IMR-90 (cell line): ENCODE data around the gene RFPL1. TPM values are rescaled to one million over a fixed set of nuclear protein-coding genes. Genes with fewer than 3 reads are reported as not detected.

Experiments used
- ATAC-seq: fragments of 200-7000 bp; cut with Tn5 transposase; 2 replicates; pipeline ENCODE4 v1.9.1; 2020; ENCODE audit warnings: low read depth, mild to moderate bottlenecking, moderate library complexity
- BruUV-seq: library from RNA; stranded (reverse); fragments of 400-500 nt; replicated peaks from 2 replicates; lab custom pipeline; 2021; lab: Mats Ljungman, UMichigan
- CTCF ChIA-PET: fragments of 300-600 bp; formaldehyde crosslinking; extraction: SDS; loops from one replicate; lab custom pipeline; 2021; ENCODE audit warnings: antibody characterized with exemption; lab: Yijun Ruan, JAX
- POLR2A ChIA-PET: fragments of 300-600 bp; sonication (Branson Sonifier 250); formaldehyde crosslinking; loops from one replicate; lab custom pipeline; 2022; ENCODE audit warnings: antibody characterized with exemption; ENCODE audit not compliant: unreplicated experiment; lab: Charles Lee
- DNase-seq: peaks from one replicate; pipeline ENCODE4 v3.0.0; 2013
- H2AFZ ChIP-seq: replicated peaks from 2 replicates; pipeline ENCODE3; 2013; ENCODE audit warnings: low read length, mild to moderate bottlenecking; ENCODE audit not compliant: poor library complexity
- H2AK5ac ChIP-seq: 2 replicates; pipeline ENCODE4 v1.6.1; 2013; ENCODE audit warnings: low read depth, low read length, inconsistent platforms
- H2AK9ac ChIP-seq: replicated peaks from 2 replicates; pipeline ENCODE3; 2013; ENCODE audit warnings: mild to moderate bottlenecking, low read depth, low read length, moderate library complexity; ENCODE audit not compliant: poor library complexity
- H2BK120ac ChIP-seq: 2 replicates; pipeline ENCODE4 v1.6.1; 2013; ENCODE audit warnings: low read depth, low read length, inconsistent platforms
- H2BK15ac ChIP-seq: 3 replicates; pipeline ENCODE4 v1.6.1; 2013; ENCODE audit warnings: low read depth, low read length, inconsistent platforms
- H2BK20ac ChIP-seq: 2 replicates; pipeline ENCODE4 v1.6.1; 2013; ENCODE audit warnings: low read depth, mild to moderate bottlenecking, inconsistent platforms, low read length, moderate library complexity
- H2BK5ac ChIP-seq: 2 replicates; pipeline ENCODE4 v1.6.1; 2013; ENCODE audit warnings: mild to moderate bottlenecking, low read depth, low read length, inconsistent platforms; ENCODE audit not compliant: poor library complexity, severe bottlenecking
- H3K14ac ChIP-seq: replicated peaks from 2 replicates; pipeline ENCODE4 v1.6.1; 2013; ENCODE audit warnings: low read depth, low read length, inconsistent platforms
- H3K18ac ChIP-seq: 2 replicates; pipeline ENCODE4 v1.6.1; 2013; ENCODE audit warnings: low read depth, low read length, control low read depth
- H3K23ac ChIP-seq: 2 replicates; pipeline ENCODE4 v1.6.1; 2013; ENCODE audit warnings: low read depth, low read length, inconsistent platforms
- H3K27ac ChIP-seq: 2 replicates; pipeline ENCODE4 v1.5.1; 2013; ENCODE audit warnings: mild to moderate bottlenecking, control low read depth, low read length; ENCODE audit not compliant: insufficient read depth
- H3K27me3 ChIP-seq: 2 replicates; pipeline ENCODE4 v1.6.1; 2013; ENCODE audit warnings: low read length; ENCODE audit not compliant: control insufficient read depth, insufficient read depth
- H3K36me3 ChIP-seq: 2 replicates; pipeline ENCODE4 v1.6.1; 2013; ENCODE audit warnings: low read length, mixed read lengths; ENCODE audit not compliant: control insufficient read depth, insufficient read depth
- H3K4ac ChIP-seq: 2 replicates; pipeline ENCODE4 v1.6.1; 2013; ENCODE audit warnings: low read depth, low read length, inconsistent platforms
- H3K4me1 ChIP-seq: 2 replicates; pipeline ENCODE4 v1.6.1; 2013; ENCODE audit warnings: low read length, mixed read lengths; ENCODE audit not compliant: control insufficient read depth, insufficient read depth
- H3K4me2 ChIP-seq: 2 replicates; pipeline ENCODE4 v1.6.1; 2013; ENCODE audit warnings: low read depth, mild to moderate bottlenecking, control low read depth, low read length, moderate library complexity
- H3K4me3 ChIP-seq: 2 replicates; pipeline ENCODE4 v1.5.1; 2013; ENCODE audit warnings: low read depth, mild to moderate bottlenecking, control low read depth, low read length, moderate library complexity; ENCODE audit not compliant: insufficient read depth
- H3K56ac ChIP-seq: 2 replicates; pipeline ENCODE4 v1.6.1; 2013; ENCODE audit warnings: low read length, inconsistent platforms; ENCODE audit not compliant: insufficient read depth; ENCODE audit errors: extremely low read depth
- H3K79me1 ChIP-seq, 2 experiments: 2 replicates each; pipeline ENCODE4 v1.6.1; 2013; ENCODE audit warnings: low read length in 2 of 2, inconsistent platforms in 1 of 2, low read depth in 1 of 2
- H3K9ac ChIP-seq: 2 replicates; pipeline ENCODE4 v1.6.1; 2013; ENCODE audit warnings: low read depth, low read length, control low read depth
- H3K9me1 ChIP-seq: 2 replicates; pipeline ENCODE4 v1.6.1; 2013; ENCODE audit warnings: low read length, inconsistent platforms; ENCODE audit not compliant: insufficient read depth
- H3K9me3 ChIP-seq: 2 replicates; pipeline ENCODE4 v1.6.1; 2013; ENCODE audit warnings: low read length; ENCODE audit not compliant: control insufficient read depth, insufficient read depth
- H4K20me1 ChIP-seq: 2 replicates; pipeline ENCODE4 v1.6.1; 2013; ENCODE audit warnings: low read length, inconsistent platforms; ENCODE audit not compliant: insufficient read depth
- H4K5ac ChIP-seq: 2 replicates; pipeline ENCODE4 v1.6.1; 2013; ENCODE audit warnings: mild to moderate bottlenecking, low read depth, low read length, control low read depth
- H4K8ac ChIP-seq, 2 experiments: 2 replicates each; pipeline ENCODE4 v1.6.1; 2013; ENCODE audit warnings: low read depth in 2 of 2, low read length in 2 of 2, control low read depth in 1 of 2, inconsistent platforms in 1 of 2
- H4K91ac ChIP-seq: 2 replicates; pipeline ENCODE4 v1.6.1; 2013; ENCODE audit warnings: low read depth, low read length, inconsistent platforms; ENCODE audit not compliant: insufficient read depth
- BHLHE40 ChIP-seq: fragments of 150-350 bp; IDR thresholded peaks from 2 replicates; pipeline ENCODE4 v1.6.1; 2016; ENCODE audit warnings: mild to moderate bottlenecking, low read depth, low read length
- CEBPB ChIP-seq: IDR thresholded peaks from 2 replicates; pipeline ENCODE4 v1.6.1; 2012; ENCODE audit warnings: low read depth, low read length, improper control_type of control experiment
- CHD1 ChIP-seq: IDR thresholded peaks from 2 replicates; pipeline ENCODE4 v1.6.1; 2012; ENCODE audit warnings: low read depth, low read length, improper control_type of control experiment
- FOS ChIP-seq: fragments of 150-350 bp; IDR thresholded peaks from 2 replicates; pipeline ENCODE4 v1.6.1; 2016; ENCODE audit warnings: low read depth, low read length
- MAFK ChIP-seq: IDR thresholded peaks from 2 replicates; pipeline ENCODE4 v1.6.1; 2012; ENCODE audit warnings: low read depth, low read length, improper control_type of control experiment
- MAZ ChIP-seq: IDR thresholded peaks from 2 replicates; pipeline ENCODE4 v1.6.1; 2012; ENCODE audit warnings: low read depth, mild to moderate bottlenecking, low read length, improper control_type of control experiment, moderate library complexity, borderline replicate concordance
- MXI1 ChIP-seq: IDR thresholded peaks from 2 replicates; pipeline ENCODE4 v1.6.1; 2012; ENCODE audit warnings: low read depth, mild to moderate bottlenecking, low read length, moderate library complexity, borderline replicate concordance
- NFE2L2 ChIP-seq: fragments of 150-350 bp; IDR thresholded peaks from 2 replicates; pipeline ENCODE4 v1.6.1; 2016; ENCODE audit warnings: low read depth, mild to moderate bottlenecking, low read length
- RAD21 ChIP-seq: IDR thresholded peaks from 2 replicates; pipeline ENCODE4 v1.6.1; 2012; ENCODE audit warnings: low read length, improper control_type of control experiment
- RCOR1 ChIP-seq: IDR thresholded peaks from 2 replicates; pipeline ENCODE4 v1.6.1; 2012; ENCODE audit warnings: mild to moderate bottlenecking, low read length, improper control_type of control experiment; ENCODE audit not compliant: insufficient replicate concordance
- RFX5 ChIP-seq: IDR thresholded peaks from 2 replicates; pipeline ENCODE4 v1.8.0; 2012; ENCODE audit warnings: low read depth, mild to moderate bottlenecking, low read length, moderate library complexity
- SMC3 ChIP-seq: fragments of 150-350 bp; IDR thresholded peaks from 2 replicates; pipeline ENCODE4 v1.6.1; 2016; ENCODE audit warnings: low read depth, mild to moderate bottlenecking, antibody characterized with exemption, low read length, moderate library complexity
- WGBS, 2 experiments: methylation state at CpG; one replicate each; pipeline versions ENCODE4 v1.1.5 to v1.1.7; 2013; ENCODE audit warnings: missing lambda C conversion rate in 2 of 2; ENCODE audit not compliant: insufficient read length in 1 of 2; ENCODE audit errors: extremely low coverage in 2 of 2; 5-methylcytosine and 5-hydroxymethylcytosine counted together
- dilution Hi-C: fragments of 300-500 bp; cut with HindIII; formaldehyde crosslinking; loops from one replicate; pipeline ENCODE4 v1.14.3; 2018; ENCODE audit warnings: low sequenced_read_pairs; ENCODE audit not compliant: unreplicated experiment
- in situ Hi-C: fragments of 300-500 bp; cut with MboI; formaldehyde crosslinking; loops from 3 replicates; pipeline ENCODE4 v1.14.3; 2019; ENCODE audit warnings: low sequenced_read_pairs, inconsistent platforms, mixed read lengths
- intact Hi-C: fragments of 100-400 bp; cut with micrococcal nuclease; formaldehyde crosslinking; loops from 2 replicates; pipeline ENCODE4 v1.10.0; 2022
- polyA plus RNA-seq, 3 experiments: library from polyadenylated mRNA; depleted of rRNA; stranded (reverse); fragments of >200 nt; gene quantifications; 2 replicates each; pipeline ENCODE4 v1.2.3, GENCODE V29; 2012; ENCODE audit warnings: low replicate concordance in 1 of 3
- total RNA-seq: library from RNA; depleted of rRNA; stranded (reverse); fragments of >200 nt; gene quantifications from 2 replicates; pipeline ENCODE4 v1.2.3, GENCODE V29; 2012
- TF ChIP-seq, protein P1 (sequence below): conservative IDR thresholded peaks from 2 replicates; pipeline ENCODE4 v1.5.1; 2012; ENCODE audit warnings: mild to moderate bottlenecking, low read depth, low read length, improper control_type of control experiment
- TF ChIP-seq, protein P2 (sequence below): fragments of 150-350 bp; IDR thresholded peaks from 2 replicates; pipeline ENCODE4 v1.6.1; 2017; ENCODE audit warnings: mild to moderate bottlenecking, antibody characterized with exemption, low read length, low read depth
- TF ChIP-seq, protein P3 (sequence below): fragments of 150-350 bp; IDR thresholded peaks from 2 replicates; pipeline ENCODE4 v1.6.1; 2016; ENCODE audit warnings: low read depth, mild to moderate bottlenecking, low read length, moderate library complexity, borderline replicate concordance

RFPL1 gene
- total and polyA plus RNA-seq, 2 of the 4 experiments (the other 2 are of a cell fraction), result not detected

DNA sequence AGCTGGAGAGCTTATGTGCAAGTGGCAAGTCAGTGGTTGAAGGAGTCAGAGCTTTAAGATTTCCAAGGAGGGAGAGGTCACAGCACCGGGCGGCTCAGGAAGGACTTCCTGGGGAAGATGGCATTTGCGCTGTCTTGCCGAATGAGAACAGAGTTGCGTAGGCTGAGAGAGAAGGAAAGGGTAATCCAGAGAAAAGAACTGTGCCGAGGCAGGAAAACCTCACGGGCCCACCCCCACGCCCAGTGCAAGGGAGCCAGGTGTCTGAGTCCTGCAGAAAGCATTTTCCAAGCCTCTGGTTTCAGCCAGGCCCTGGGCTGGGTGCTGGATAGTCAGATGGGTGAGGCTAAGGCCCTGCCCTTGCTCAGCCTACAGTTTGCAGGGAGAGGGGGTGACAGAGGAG, 46.8 kb upstream of the RFPL1 start:
- CTCF ChIA-PET, result no interaction called here
- Histone ChIP-seq H3K4me3 (no peak overlapping the region), H4K5ac (no peak overlapping the region), H4K8ac (no peak overlapping the region), H2BK120ac (no peak overlapping the region), H3K4me2 (no peak overlapping the region), H3K56ac (no peak overlapping the region), H3K27me3 (peaks cover 2% of the 10 kb centered on the region; the same call in 1 of the 2 replicates), H2AFZ (peak overlapping the region; percentile 63), H3K9me3 (no peaks in the 10 kb centered on the region), H3K18ac (no peak overlapping the region), H3K79me1 (peaks cover 15 to 23% of the 10 kb centered on the region in 2 experiments), H3K36me3 (no peaks in the 10 kb centered on the region), H2BK20ac (no peak overlapping the region), H3K9ac (no peak overlapping the region), H2BK15ac (no peak overlapping the region), H3K23ac (no peak overlapping the region), H3K27ac (no peak overlapping the region), H4K91ac (no peak overlapping the region), H2BK5ac (no peak overlapping the region), H3K9me1 (0 out of 2 replicates have a peak, but pooled peaks cover 2% of the 10 kb centered on the region), H2AK9ac (no peak overlapping the region), H4K20me1 (no peaks in the 10 kb centered on the region; the same call in 1 of the 2 replicates), H3K4ac (no peak overlapping the region), H3K14ac (no peak overlapping the region), H2AK5ac (no peak overlapping the region), H3K4me1 (peaks cover 8% of the 10 kb centered on the region)
- DNase-seq (no peak), ATAC-seq (no peak)
- TF ChIP-seq, protein P1, sequence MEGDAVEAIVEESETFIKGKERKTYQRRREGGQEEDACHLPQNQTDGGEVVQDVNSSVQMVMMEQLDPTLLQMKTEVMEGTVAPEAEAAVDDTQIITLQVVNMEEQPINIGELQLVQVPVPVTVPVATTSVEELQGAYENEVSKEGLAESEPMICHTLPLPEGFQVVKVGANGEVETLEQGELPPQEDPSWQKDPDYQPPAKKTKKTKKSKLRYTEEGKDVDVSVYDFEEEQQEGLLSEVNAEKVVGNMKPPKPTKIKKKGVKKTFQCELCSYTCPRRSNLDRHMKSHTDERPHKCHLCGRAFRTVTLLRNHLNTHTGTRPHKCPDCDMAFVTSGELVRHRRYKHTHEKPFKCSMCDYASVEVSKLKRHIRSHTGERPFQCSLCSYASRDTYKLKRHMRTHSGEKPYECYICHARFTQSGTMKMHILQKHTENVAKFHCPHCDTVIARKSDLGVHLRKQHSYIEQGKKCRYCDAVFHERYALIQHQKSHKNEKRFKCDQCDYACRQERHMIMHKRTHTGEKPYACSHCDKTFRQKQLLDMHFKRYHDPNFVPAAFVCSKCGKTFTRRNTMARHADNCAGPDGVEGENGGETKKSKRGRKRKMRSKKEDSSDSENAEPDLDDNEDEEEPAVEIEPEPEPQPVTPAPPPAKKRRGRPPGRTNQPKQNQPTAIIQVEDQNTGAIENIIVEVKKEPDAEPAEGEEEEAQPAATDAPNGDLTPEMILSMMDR, result no peak
- TF ChIP-seq SMC3 (no peak), CHD1 (no peak), MXI1 (no peak), MAZ (no peak), RCOR1 (no peak), NFE2L2 (no peak), RAD21 (no peak), CEBPB (no peak), MAFK (no peak), FOS (no peak), RFX5 (no peak), BHLHE40 (no peak)
- TF ChIP-seq, protein P2, sequence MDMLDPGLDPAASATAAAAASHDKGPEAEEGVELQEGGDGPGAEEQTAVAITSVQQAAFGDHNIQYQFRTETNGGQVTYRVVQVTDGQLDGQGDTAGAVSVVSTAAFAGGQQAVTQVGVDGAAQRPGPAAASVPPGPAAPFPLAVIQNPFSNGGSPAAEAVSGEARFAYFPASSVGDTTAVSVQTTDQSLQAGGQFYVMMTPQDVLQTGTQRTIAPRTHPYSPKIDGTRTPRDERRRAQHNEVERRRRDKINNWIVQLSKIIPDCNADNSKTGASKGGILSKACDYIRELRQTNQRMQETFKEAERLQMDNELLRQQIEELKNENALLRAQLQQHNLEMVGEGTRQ, result no peak
- TF ChIP-seq, protein P3, sequence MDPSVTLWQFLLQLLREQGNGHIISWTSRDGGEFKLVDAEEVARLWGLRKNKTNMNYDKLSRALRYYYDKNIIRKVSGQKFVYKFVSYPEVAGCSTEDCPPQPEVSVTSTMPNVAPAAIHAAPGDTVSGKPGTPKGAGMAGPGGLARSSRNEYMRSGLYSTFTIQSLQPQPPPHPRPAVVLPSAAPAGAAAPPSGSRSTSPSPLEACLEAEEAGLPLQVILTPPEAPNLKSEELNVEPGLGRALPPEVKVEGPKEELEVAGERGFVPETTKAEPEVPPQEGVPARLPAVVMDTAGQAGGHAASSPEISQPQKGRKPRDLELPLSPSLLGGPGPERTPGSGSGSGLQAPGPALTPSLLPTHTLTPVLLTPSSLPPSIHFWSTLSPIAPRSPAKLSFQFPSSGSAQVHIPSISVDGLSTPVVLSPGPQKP, result no peak
- no TSS peak for BruUV-seq
- POLR2A ChIA-PET, result no interaction called here
- intact Hi-C loops (no loop called here), in situ Hi-C loops (loop anchor here (10.0 kb wide), 1 partner anchor 113 kb away; no protein-coding TSS in a partner anchor), dilution Hi-C loops (no loop called here)
- WGBS, 2 experiments, result 79% methylated on average over 5 of the region's 8 CpGs; no CpG with 5 or more reads in 1 of the 2 experiments
